ENCODE data around the gene UBASH3B.

DNA sequence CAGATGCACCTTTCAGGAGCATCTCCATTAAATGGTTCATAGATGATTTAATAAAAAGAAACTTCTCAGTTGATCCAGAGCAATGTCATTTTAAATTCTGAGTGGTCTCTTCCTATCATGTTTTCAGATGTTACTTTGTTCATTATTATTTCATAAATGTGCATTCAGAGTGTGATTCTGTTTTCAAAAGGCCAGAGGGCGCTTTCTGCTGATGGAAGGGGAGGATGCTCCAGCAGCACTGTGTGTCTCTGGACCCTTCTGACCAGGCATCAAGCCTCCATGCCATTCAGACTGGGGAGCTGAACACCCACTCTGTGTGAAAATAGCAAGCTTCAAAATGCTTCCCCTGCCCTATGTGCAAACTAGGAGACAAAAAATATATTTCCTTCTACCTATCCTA is 158.9 kb downstream of the UBASH3B start:
- TF ChIP-seq TAF1 (IDR thresholded peaks at IDR 0.05; ENCODE audit: borderline replicate concordance, insufficient read depth, low read length) = no peak
- no peak for TF ChIP-seq POLR2AphosphoS5 (IDR thresholded peaks at IDR 0.05; ENCODE audit: low read depth, low read length)
- no peak for TF ChIP-seq REST (IDR thresholded peaks at IDR 0.05; ENCODE audit: insufficient read depth in 1 of 2, low read depth in 2 of 2, low read length in 2 of 2)
- TF ChIP-seq SIN3A (IDR thresholded peaks at IDR 0.05; ENCODE audit: borderline replicate concordance, insufficient read depth, low read length) = no peak

Data from PFSK-1 (cell line).